ENCODE results near the gene GSTO2. TPM values are rescaled to one million over a fixed set of nuclear protein-coding genes. Genes with fewer than 3 reads are reported as not detected.

The GSTO2 gene
- total and polyA plus RNA-seq, 2 of the 4 experiments (the other 2 are of a cell fraction) = 1.4 to 2.3 TPM

DNA sequence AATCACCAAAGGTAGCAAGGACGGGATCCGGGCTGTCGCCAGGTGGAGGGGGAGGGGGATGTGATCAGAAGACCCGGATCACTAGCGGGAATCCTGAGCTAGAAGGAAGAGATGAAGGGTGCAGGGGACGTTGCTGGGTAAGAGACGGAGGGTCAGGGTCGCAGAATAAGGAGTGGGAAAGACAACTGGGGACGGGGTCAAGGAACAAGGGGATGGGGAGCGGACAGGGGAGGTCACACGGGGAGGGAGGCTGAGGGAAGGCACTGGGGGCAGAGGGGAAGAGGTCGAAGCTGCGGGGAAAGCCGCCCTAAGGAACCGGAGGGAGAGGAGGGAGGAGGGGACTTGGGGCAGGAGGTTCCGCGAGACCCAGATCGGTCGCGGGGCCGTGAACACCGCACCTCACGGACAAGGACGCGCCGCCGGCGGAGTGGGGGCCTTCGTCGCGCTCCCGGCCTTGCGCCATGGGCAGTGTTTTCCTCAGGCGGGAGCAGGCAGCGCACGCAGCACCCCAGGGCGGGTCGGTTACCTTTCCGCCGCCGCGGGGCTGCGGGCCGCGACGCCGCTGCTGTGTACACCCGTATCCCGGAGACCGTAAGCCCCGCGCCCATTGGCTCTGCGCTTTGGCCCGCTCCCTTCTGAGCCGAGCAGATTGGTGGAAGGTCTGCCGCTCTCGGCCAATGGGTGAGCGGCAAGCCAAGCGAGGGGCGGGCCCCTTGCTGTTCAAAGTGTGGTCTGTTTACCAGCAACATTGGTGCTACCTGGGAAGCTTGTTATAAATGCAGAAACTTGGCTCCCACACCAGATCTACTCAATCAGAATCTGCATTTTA is 37.0 kb upstream of the GSTO2 start, which contains the start of gene CFAP43:
CFAP43 (minus strand) TSS at position 581 of the 829 bp plus-strand sequence; CDS start at position 463, 118 bp downstream.
- dilution Hi-C loops (cut with HindIII; ENCODE audit: low sequenced_read_pairs, unreplicated experiment) (no loop called here), in situ Hi-C loops (cut with MboI; ENCODE audit: low sequenced_read_pairs) (no loop called here), intact Hi-C loops (cut with micrococcal nuclease) (loop anchor here (2.0 kb wide), 1 partner anchor 63 kb away; no protein-coding TSS in a partner anchor)
- Histone ChIP-seq H4K8ac (ENCODE audit: low read depth in 2 of 2, low read length in 2 of 2) (peak within 1 kb of the TSS; percentile 26 to 28; a peak in 1 of 4 replicates), H3K9me3 (ENCODE audit: control insufficient read depth, insufficient read depth, low read length) (no peaks in the 10 kb centered on the region), H2BK120ac (ENCODE audit: low read depth, low read length) (no peak within 1 kb of the TSS), H2BK5ac (ENCODE audit: low read depth, low read length, poor library complexity, severe bottlenecking) (no peak within 1 kb of the TSS), H4K20me1 (ENCODE audit: insufficient read depth, low read length) (no peaks in the 10 kb centered on the region), H3K56ac (ENCODE audit: extremely low read depth, insufficient read depth, low read length) (no peak within 1 kb of the TSS), H3K4me3 (ENCODE audit: insufficient read depth, low read depth, low read length) (peak within 1 kb of the TSS; percentile 96), H3K79me1 (ENCODE audit: low read depth in 1 of 2, low read length in 2 of 2) (no peaks in the 10 kb centered on the region), H3K4me1 (ENCODE audit: control insufficient read depth, insufficient read depth, low read length) (no peaks in the 10 kb centered on the region), H3K23ac (ENCODE audit: low read depth, low read length) (no peak within 1 kb of the TSS), H4K5ac (ENCODE audit: low read depth, low read length) (peak within 1 kb of the TSS; percentile 10; the same call in 1 of the 2 replicates), H3K14ac (replicated peaks; ENCODE audit: low read depth, low read length) (no peak within 1 kb of the TSS), H3K36me3 (ENCODE audit: control insufficient read depth, insufficient read depth, low read length) (no peaks in the 10 kb centered on the region), H3K18ac (ENCODE audit: low read depth, low read length) (no peak within 1 kb of the TSS), H2BK20ac (ENCODE audit: low read depth, low read length) (no peak within 1 kb of the TSS), H4K91ac (ENCODE audit: insufficient read depth, low read depth, low read length) (no peak within 1 kb of the TSS), H2BK15ac (ENCODE audit: low read depth, low read length) (no peak within 1 kb of the TSS), H2AFZ (replicated peaks; ENCODE audit: low read length, poor library complexity) (peak within 1 kb of the TSS; percentile 98), H3K27ac (ENCODE audit: insufficient read depth, low read length) (no peak within 1 kb of the TSS; the same call in 1 of the 2 replicates), H3K9me1 (ENCODE audit: insufficient read depth, low read length) (no peaks in the 10 kb centered on the region), H3K4ac (ENCODE audit: low read depth, low read length) (no peak within 1 kb of the TSS), H2AK5ac (ENCODE audit: low read depth, low read length) (no peak within 1 kb of the TSS), H2AK9ac (replicated peaks; ENCODE audit: low read depth, low read length, poor library complexity) (peak within 1 kb of the TSS; percentile 71), H3K4me2 (ENCODE audit: low read depth, low read length) (peak within 1 kb of the TSS; percentile 88), H3K27me3 (ENCODE audit: control insufficient read depth, insufficient read depth, low read length) (no peaks in the 10 kb centered on the region), H3K9ac (ENCODE audit: low read depth, low read length) (peak within 1 kb of the TSS; percentile 65)
- ATAC-seq (ENCODE audit: low read depth) = peak; percentile 100
- peak; percentile 91 for DNase-seq
- TF ChIP-seq MAZ (IDR thresholded peaks at IDR 0.05; ENCODE audit: borderline replicate concordance, low read depth, low read length) (peak; percentile 39; the same call in 1 of the 2 replicates), BHLHE40 (IDR thresholded peaks at IDR 0.05; ENCODE audit: low read depth, low read length) (no peak), SMC3 (IDR thresholded peaks at IDR 0.05; ENCODE audit: low read depth, low read length) (no peak), MXI1 (IDR thresholded peaks at IDR 0.05; ENCODE audit: borderline replicate concordance, low read depth, low read length) (0 out of 2 replicates have a peak, but pooled peaks have one; percentile 56), FOS (IDR thresholded peaks at IDR 0.05; ENCODE audit: low read depth, low read length) (no peak; the same call in 1 of the 2 replicates), CEBPB (IDR thresholded peaks at IDR 0.05; ENCODE audit: low read depth, low read length) (no peak), NFE2L2 (IDR thresholded peaks at IDR 0.05; ENCODE audit: low read depth, low read length) (no peak)
- TF ChIP-seq, protein P1, sequence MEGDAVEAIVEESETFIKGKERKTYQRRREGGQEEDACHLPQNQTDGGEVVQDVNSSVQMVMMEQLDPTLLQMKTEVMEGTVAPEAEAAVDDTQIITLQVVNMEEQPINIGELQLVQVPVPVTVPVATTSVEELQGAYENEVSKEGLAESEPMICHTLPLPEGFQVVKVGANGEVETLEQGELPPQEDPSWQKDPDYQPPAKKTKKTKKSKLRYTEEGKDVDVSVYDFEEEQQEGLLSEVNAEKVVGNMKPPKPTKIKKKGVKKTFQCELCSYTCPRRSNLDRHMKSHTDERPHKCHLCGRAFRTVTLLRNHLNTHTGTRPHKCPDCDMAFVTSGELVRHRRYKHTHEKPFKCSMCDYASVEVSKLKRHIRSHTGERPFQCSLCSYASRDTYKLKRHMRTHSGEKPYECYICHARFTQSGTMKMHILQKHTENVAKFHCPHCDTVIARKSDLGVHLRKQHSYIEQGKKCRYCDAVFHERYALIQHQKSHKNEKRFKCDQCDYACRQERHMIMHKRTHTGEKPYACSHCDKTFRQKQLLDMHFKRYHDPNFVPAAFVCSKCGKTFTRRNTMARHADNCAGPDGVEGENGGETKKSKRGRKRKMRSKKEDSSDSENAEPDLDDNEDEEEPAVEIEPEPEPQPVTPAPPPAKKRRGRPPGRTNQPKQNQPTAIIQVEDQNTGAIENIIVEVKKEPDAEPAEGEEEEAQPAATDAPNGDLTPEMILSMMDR (conservative IDR thresholded peaks at IDR 0.05; ENCODE audit: low read depth, low read length) = no peak
- POLR2A ChIA-PET (ENCODE audit: unreplicated experiment) = no interaction called here
- CTCF ChIA-PET = no interaction called here
- 0% methylated on average over 30 of the region's 60 CpGs; no CpG with 5 or more reads in 1 of the 2 experiments for WGBS, 2 experiments (ENCODE audit: extremely low coverage in 2 of 2, insufficient read length in 1 of 2)
- BruUV-seq (replicated peaks) = no TSS peak

Measured in IMR-90 (cell line).